HL-60 (cell line): Measurements from ENCODE around the gene EPB41L2.

Experiments used
- CTCF ChIP-seq: IDR thresholded peaks from one replicate; pipeline ENCODE4 v1.5.1; 2011; ENCODE audit warnings: low read length, control low read depth, inconsistent platforms; ENCODE audit not compliant: insufficient read depth
- GABPA ChIP-seq: IDR thresholded peaks from 2 replicates; pipeline ENCODE4 v1.6.1; 2012; ENCODE audit warnings: low read depth
- POLR2AphosphoS5 ChIP-seq: IDR thresholded peaks from 2 replicates; pipeline ENCODE4 v1.6.1; 2012; ENCODE audit warnings: low read depth
- REST ChIP-seq: IDR thresholded peaks from 2 replicates; pipeline ENCODE4 v1.6.1; 2012; ENCODE audit warnings: low read depth; ENCODE audit not compliant: insufficient replicate concordance
- SPI1 ChIP-seq: IDR thresholded peaks from 2 replicates; pipeline ENCODE4 v1.6.1; 2012; ENCODE audit warnings: low read depth, mild to moderate bottlenecking, borderline replicate concordance

- TF ChIP-seq CTCF (no peak), REST (no peak), SPI1 (no peak), POLR2AphosphoS5 (no peak), GABPA (no peak)
These were observed 130.6 kb downstream of the EPB41L2 start for GRCh38 chr6:130932438-130932837.
